NT2/D1 (cell line): ENCODE data around the gene SEMA4B.

Experiments used
- YY1 ChIP-seq: IDR thresholded peaks from 2 replicates; pipeline ENCODE4 v1.6.1; 2011; ENCODE audit not compliant: insufficient read length, insufficient read depth
- ZNF274 ChIP-seq: IDR thresholded peaks from 2 replicates; pipeline ENCODE4 v1.6.1; 2011; ENCODE audit warnings: mild to moderate bottlenecking, low read depth, low read length

GRCh38 chr15:90214553-90215196 lies 13.5 kb downstream of the SEMA4B start:
- TF ChIP-seq ZNF274 = no peak
- TF ChIP-seq YY1 = no peak
